Heart left ventricle (tissue), 16 donors: ENCODE measurements around the gene OR4D2. TPM values are rescaled to one million over a fixed set of nuclear protein-coding genes. Genes with fewer than 3 reads are reported as not detected.
"Not testable (repeated sequence)": the region's sequence is repeated elsewhere in the genome, so short reads cannot be mapped to it uniquely, and the experiment has no call there.

Experiments
- ATAC-seq, 4 donors: fragments of 200-7000 bp; cut with Tn5 transposase; one replicate each; pipeline ENCODE4 v1.9.1; 2020 to 2022; ENCODE audit warnings: moderate library complexity in 4 of 4, mild to moderate bottlenecking in 3 of 4, moderate number of reproducible peaks in 1 of 4
- DNase-seq, 5 donors: peaks; one replicate each; pipeline ENCODE4 v3.0.0-alpha.2; 2020
- H3K27ac ChIP-seq, 12 donors: fragments of 200-600 bp; sonication (generic) in 4 of 12; one replicate each; pipeline versions ENCODE4 v1.5.0 to v1.8.0; 2016 to 2022; ENCODE audit warnings: mild to moderate bottlenecking in 2 of 12
- H3K27me3 ChIP-seq, 9 donors: fragments of 200-600 bp; sonication (generic) in 2 of 9; one replicate each; pipeline versions ENCODE4 v1.5.1 to v1.8.0; 2016 to 2022; ENCODE audit warnings: mild to moderate bottlenecking in 3 of 9
- H3K36me3 ChIP-seq, 9 donors: fragments of 200-600 bp; sonication (generic) in 2 of 9; one replicate each; pipeline versions ENCODE4 v1.5.0 to v1.8.0; 2018 to 2022; ENCODE audit warnings: mild to moderate bottlenecking in 2 of 9
- H3K4me1 ChIP-seq, 12 donors: fragments of 200-600 bp; sonication (generic) in 4 of 12; one replicate each; pipeline versions ENCODE4 v1.5.0 to v1.8.0; 2016 to 2022; ENCODE audit warnings: mild to moderate bottlenecking in 3 of 12
- H3K4me3 ChIP-seq, 12 donors: fragments of 200-600 bp; sonication (generic) in 4 of 12; one replicate each; pipeline versions ENCODE4 v1.5.0 to v1.8.0; 2017 to 2022; ENCODE audit warnings: mild to moderate bottlenecking in 9 of 12, moderate library complexity in 4 of 12
- H3K9me3 ChIP-seq, 12 donors: fragments of 200-600 bp; sonication (generic) in 4 of 12; one replicate each; pipeline versions ENCODE4 v1.5.0 to v1.8.0; 2016 to 2022; ENCODE audit warnings: mild to moderate bottlenecking in 1 of 12
- CTCF ChIP-seq, 12 donors: fragments of 200-600 bp; sonication (generic) in 4 of 12; IDR thresholded peaks; one replicate each; pipeline versions ENCODE4 v1.5.0 to v1.8.0; 2018 to 2022; ENCODE audit warnings: antibody characterized with exemption in 12 of 12, mild to moderate bottlenecking in 5 of 12
- POLR2A ChIP-seq, 2 donors: fragments of 450-650 bp; IDR thresholded peaks; one replicate each; pipeline ENCODE4 v1.6.1; 2017; ENCODE audit warnings: antibody characterized with exemption in 2 of 2, mild to moderate bottlenecking in 2 of 2, moderate library complexity in 2 of 2
- WGBS, 4 donors: extraction: QIAGEN DNeasy Blood & Tissue Kit in 2 of 4; methylation state at CpG; one replicate each; pipeline versions ENCODE4 v1.1.5 to v1.1.7; 2013 to 2018; 5-methylcytosine and 5-hydroxymethylcytosine counted together
- intact Hi-C, 10 donors: fragments of 100-400 bp; cut with DNase I; formaldehyde crosslinking; loops; one replicate each; pipeline versions ENCODE4 v1.11.1 to v1.14.2; 2022
- polyA plus RNA-seq, 2 donors: library from polyadenylated mRNA; stranded (reverse); fragments of 200-250 nt; gene quantifications; one replicate each; pipeline ENCODE4 v1.2.3, GENCODE V29; 2013
- total RNA-seq, 9 donors: library from RNA; depleted of rRNA in 2 of 9; stranded (reverse); fragments of >200 nt in 2 of 9; fragmentation: NEBNext Ultra II Directional in 3 of 9; extraction: Animal tissue kit (Norgen Biotek cat#: 25700) in 3 of 9; gene quantifications; one replicate each; pipeline versions ENCODE4 v1.1.0 to v1.2.4, GENCODE V29; 2016 to 2023
- donor health status: ischemic (EF 13 %, LVEDD 7.1; RV severe dilation, severe dysfunction).
- donor health status: healthy with polysubstance abuse.
- donor health status: DM: no; HTN: yes; CAD: no.
- donor health status: DM: no; HTN: no; CAD: no.
- donor health status: ischemic (EF 25% LVEDD 6.9; RV normal size, moderate dysfunction).
- donor health status: ischemic (EF 25% LVEDD 5.7; RV mildly dilated, moderate dysfunction).
- donor health status: healthy.
- donor health status: DM: yes; HTN: yes; CAD: no.
- donor health status: ischemic (EF 35%, LVEDD 5.7; RV mildly dilated, moderate dysfunction).
- donor health status: nonischemic (EF 11% LVEDD 7.7; RV severe dilation, severe dysfunction).
- donor health status: DM: yes; HTN: yes; CAD: no.
- donor health status: PGD.
- donor health status: ischemic (EF 29% LVEDD 5.4; RV normal size, mild dysfunction).
- donor health status: nonischemic (EF 23%, LVEDD 6.1; RV moderate dilation, normal function).

The OR4D2 gene
- total and polyA plus RNA-seq, 11 donors, result not detected

GRCh38 chr17:58121925-58122324 lies 44.9 kb upstream of the OR4D2 start:
- Histone ChIP-seq H3K4me3 (no peak overlapping the region), H3K4me1 (no peaks in the 10 kb centered on the region), H3K9me3 (no peaks in the 10 kb centered on the region), H3K27ac (no peak overlapping the region), H3K27me3 (peaks cover 0 to 21% (median 0%) of the 10 kb centered on the region in 9 donors), H3K36me3 (no peaks in the 10 kb centered on the region)
- ATAC-seq (no peak), DNase-seq (no peak)
- 43 to 61% (median 57%) methylated on average over 5 of the region's 5 CpGs for WGBS, 4 donors
- intact Hi-C loops, result no loop called here
- no peak for TF ChIP-seq POLR2A (IDR thresholded peaks at IDR 0.05)
- peak in 6 of 12 donors; percentile 11 to 33 (median 18) for TF ChIP-seq CTCF (IDR thresholded peaks at IDR 0.05)

DNA sequence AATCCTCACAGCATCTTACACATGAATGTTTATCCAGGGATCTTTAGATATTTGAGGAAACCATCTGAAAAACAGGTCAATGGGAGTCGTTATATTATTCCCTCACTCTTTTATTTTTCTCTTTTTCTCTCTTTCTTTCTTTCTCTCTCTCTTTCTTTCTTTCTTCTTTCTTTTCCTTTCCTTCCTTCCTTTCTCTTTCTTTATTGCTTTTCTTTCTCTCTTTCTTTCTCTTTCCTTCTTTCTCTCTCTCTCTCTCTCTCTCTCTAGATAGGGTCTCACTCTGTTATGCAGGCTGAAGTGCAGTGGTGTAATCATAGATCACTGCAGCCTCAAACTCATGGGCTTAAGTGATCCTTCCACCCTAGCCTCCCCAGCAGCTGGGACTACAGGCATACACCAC lies 38.9 kb upstream of the OR4D2 start:
- H3K4me1 ChIP-seq, result no peaks in the 10 kb centered on the region
- TF ChIP-seq CTCF (IDR thresholded peaks at IDR 0.05), result no peak
- TF ChIP-seq POLR2A (IDR thresholded peaks at IDR 0.05), result no peak
- H3K27ac ChIP-seq, result no peak overlapping the region
- intact Hi-C loops, result no loop called here
- DNase-seq, result no peak
- 43 to 55% (median 46%) methylated on average over 1 of the region's 1 CpG for WGBS, 4 donors
- ATAC-seq, result no peak
- H3K4me3 ChIP-seq, result no peak overlapping the region
- no peaks in the 10 kb centered on the region for H3K36me3 ChIP-seq
- H3K27me3 ChIP-seq, result peaks cover 0 to 17% (median 0%) of the 10 kb centered on the region in 9 donors
- no peaks in the 10 kb centered on the region for H3K9me3 ChIP-seq

DNA sequence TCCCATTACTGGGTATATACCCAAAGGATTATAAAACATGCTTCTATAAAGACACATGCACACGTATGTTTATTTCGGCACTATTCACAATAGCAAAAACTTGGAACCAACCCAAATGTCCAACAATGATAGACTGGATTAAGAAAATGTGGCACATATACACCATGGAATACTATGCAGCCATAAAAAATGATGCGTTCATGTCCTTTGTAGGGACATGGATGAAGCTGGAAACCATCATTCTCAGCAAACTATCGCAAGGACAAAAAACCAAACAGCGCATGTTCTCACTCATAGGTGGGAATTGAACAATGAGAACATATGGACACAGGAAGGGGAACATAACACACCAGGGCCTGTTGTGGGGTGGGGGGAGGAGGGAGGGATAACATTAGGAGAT lies 34.1 kb upstream of the OR4D2 start:
- H3K4me3 ChIP-seq, H3K9me3 ChIP-seq, ATAC-seq, H3K36me3 ChIP-seq, H3K27ac ChIP-seq, H3K4me1 ChIP-seq, DNase-seq, intact Hi-C loops: not testable (repeated sequence)
- peaks cover 0 to 32% (median 12%) of the 10 kb centered on the region in 9 donors for H3K27me3 ChIP-seq
- WGBS, 4 donors, result 92 to 97% (median 94%) methylated on average over 5 of the region's 5 CpGs

DNA sequence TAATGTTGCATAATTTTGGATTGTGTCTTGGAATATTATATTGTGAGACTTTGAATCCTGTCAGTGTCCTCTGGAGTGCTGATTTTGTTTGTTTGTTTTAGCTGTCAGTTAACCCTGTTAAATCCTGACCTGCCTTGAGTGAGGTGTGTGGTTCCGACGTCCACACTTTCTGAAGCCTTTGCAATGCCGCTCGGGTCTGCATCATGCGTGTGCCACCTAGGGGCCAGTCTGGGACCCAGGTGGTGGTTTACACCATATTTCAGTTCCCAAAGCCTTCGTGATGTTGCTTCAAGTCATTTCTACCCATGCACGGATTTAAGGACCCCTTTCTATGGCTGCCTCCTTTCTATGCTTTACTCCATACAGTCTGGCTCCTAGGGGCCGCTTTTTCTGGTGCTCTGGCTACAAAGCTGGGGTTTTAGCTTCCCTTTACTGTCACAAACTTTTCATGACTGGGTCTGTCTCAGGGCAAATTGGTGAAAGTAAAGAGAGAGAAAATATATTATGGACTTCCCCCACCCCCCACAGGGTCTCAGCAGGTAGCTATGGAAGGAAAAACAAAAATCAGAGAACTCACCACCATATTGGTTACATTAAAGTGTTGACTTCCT lies 30.0 kb upstream of the OR4D2 start:
- intact Hi-C loops, result no loop called here
- Histone ChIP-seq H3K27ac (no peak overlapping the region), H3K4me1 (no peaks in the 10 kb centered on the region), H3K27me3 (peaks cover 0 to 36% (median 6%) of the 10 kb centered on the region in 9 donors), H3K9me3 (peaks cover 0 to 7% (median 0%) of the 10 kb centered on the region in 12 donors), H3K4me3 (no peak overlapping the region), H3K36me3 (no peaks in the 10 kb centered on the region)
- TF ChIP-seq CTCF (IDR thresholded peaks at IDR 0.05) (peak in 5 of 12 donors; percentile 14 to 23 (median 17)), POLR2A (IDR thresholded peaks at IDR 0.05) (no peak)
- WGBS, 4 donors, result 24 to 28% (median 26%) methylated on average over 8 of the region's 8 CpGs
- DNase-seq (no peak), ATAC-seq (peak in 1 of 4 donors; percentile 42)

DNA sequence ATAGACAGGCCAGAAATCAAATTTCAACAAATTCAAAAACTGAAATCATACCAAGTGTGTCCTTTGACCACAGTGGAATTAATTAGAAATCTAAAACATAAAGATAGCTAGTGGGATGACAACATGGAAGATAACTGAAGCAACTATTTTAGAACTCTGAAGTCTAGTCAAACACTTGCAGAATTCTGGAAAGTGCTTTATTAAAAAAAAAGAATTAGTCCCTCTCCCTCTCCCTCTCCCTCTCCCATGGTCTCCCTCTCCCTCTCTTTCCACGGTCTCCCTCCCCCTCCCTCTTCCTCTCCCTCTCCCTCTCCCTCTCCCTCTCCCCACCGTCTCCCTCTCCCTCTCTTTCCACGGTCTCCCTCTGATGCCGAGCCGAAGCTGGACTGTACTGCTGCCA lies 25.3 kb upstream of the OR4D2 start:
- TF ChIP-seq CTCF (IDR thresholded peaks at IDR 0.05) (no peak), POLR2A (IDR thresholded peaks at IDR 0.05) (no peak)
- DNase-seq (no peak), ATAC-seq (no peak)
- Histone ChIP-seq H3K27ac (no peak overlapping the region), H3K27me3 (peaks cover 0 to 20% (median 6%) of the 10 kb centered on the region in 9 donors), H3K4me3 (no peak overlapping the region), H3K36me3 (no peaks in the 10 kb centered on the region), H3K4me1 (no peaks in the 10 kb centered on the region), H3K9me3 (peaks cover 0 to 31% (median 21%) of the 10 kb centered on the region in 12 donors)
- intact Hi-C loops, result no loop called here
- WGBS, 4 donors, result 70 to 86% (median 77%) methylated on average over 5 of the region's 5 CpGs

- H3K27me3 ChIP-seq, result peaks cover 0 to 14% (median 0%) of the 10 kb centered on the region in 9 donors
- H3K27ac ChIP-seq, H3K36me3 ChIP-seq, H3K4me1 ChIP-seq, ATAC-seq, intact Hi-C loops, DNase-seq, H3K4me3 ChIP-seq: not testable (repeated sequence)
- whole genome bisulfite sequencing, 4 donors, result 68 to 78% (median 75%) methylated on average over 4 of the region's 4 CpGs
- H3K9me3 ChIP-seq, result peaks cover 0 to 40% (median 23%) of the 10 kb centered on the region in 12 donors
These were observed 23.4 kb upstream of the OR4D2 start for GRCh38 chr17:58143335-58143734.
